Right lobe of liver (tissue), 6 donors: Measurements from ENCODE around the gene RTN4R. TPM values are rescaled to one million over a fixed set of nuclear protein-coding genes. Genes with fewer than 3 reads are reported as not detected.
A peak's percentile ranks its signal among the peaks of the same experiment; 100 is the strongest.

Experiments
- ATAC-seq, 4 donors: fragments of 200-7000 bp; cut with Tn5 transposase; one replicate each; pipeline ENCODE4 v1.9.1; 2020; ENCODE audit warnings: mild to moderate bottlenecking in 4 of 4, moderate library complexity in 4 of 4
- DNase-seq, 3 donors: peaks; one replicate each; pipeline ENCODE4 v3.0.0-alpha.2; 2020
- H3K27ac ChIP-seq, 3 donors: fragments of 200-600 bp; one replicate each; pipeline ENCODE4 v1.8.0; 2022
- H3K27me3 ChIP-seq, 2 donors: fragments of 200-600 bp; one replicate each; pipeline ENCODE4 v1.8.0; 2022
- H3K36me3 ChIP-seq, 4 donors: fragments of 200-600 bp; sonication (generic) in 1 of 4; one replicate each; pipeline versions ENCODE4 v1.5.1 to v1.8.0; 2017 to 2022; ENCODE audit warnings: control low read depth in 1 of 4
- H3K4me1 ChIP-seq, 4 donors: fragments of 200-600 bp; sonication (generic) in 1 of 4; one replicate each; pipeline versions ENCODE4 v1.5.1 to v1.8.0; 2017 to 2022; ENCODE audit warnings: control low read depth in 1 of 4
- H3K4me3 ChIP-seq, 3 donors: fragments of 200-600 bp; one replicate each; pipeline ENCODE4 v1.8.0; 2022
- H3K9me3 ChIP-seq, 4 donors: fragments of 200-600 bp; sonication (generic) in 1 of 4; one replicate each; pipeline versions ENCODE4 v1.5.1 to v1.8.0; 2017 to 2022; ENCODE audit warnings: control low read depth in 1 of 4
- POLR2A ChIP-seq: fragments of 450-650 bp; IDR thresholded peaks from one replicate; pipeline ENCODE4 v1.6.1; 2017; ENCODE audit warnings: antibody characterized with exemption, mild to moderate bottlenecking
- WGBS: methylation state at CpG from one replicate; pipeline ENCODE4 v1.1.6; 2018; ENCODE audit warnings: low coverage, low lambda C conversion rate; ENCODE audit not compliant: insufficient coverage; ENCODE audit errors: missing lambda C conversion rate; 5-methylcytosine and 5-hydroxymethylcytosine counted together
- intact Hi-C, 2 donors: fragments of 100-400 bp; cut with DNase I; formaldehyde crosslinking; loops; one replicate each; pipeline versions ENCODE4 v1.11.2 to v1.14.1; 2022
- total RNA-seq, 6 experiments: library from RNA; depleted of rRNA in 2 of 6; stranded (reverse); fragments of >200 nt in 2 of 6; fragmentation: NEBNext Ultra II Directional in 3 of 6; extraction: Animal tissue kit (Norgen Biotek cat#: 25700) in 3 of 6; gene quantifications; one replicate each; pipeline versions ENCODE4 v1.1.0 to v1.2.4, GENCODE V29; 2016 to 2023
- TF ChIP-seq, protein P1 (sequence below), 4 donors: fragments of 200-600 bp in 3 of 4; fragments of 450-650 bp in 1 of 4; IDR thresholded peaks; one replicate each; pipeline versions ENCODE4 v1.5.1 to v1.8.0; 2016 to 2022; ENCODE audit warnings: antibody characterized with exemption in 4 of 4, mild to moderate bottlenecking in 2 of 4
- donor health status: DM: no; HTN: yes; CAD: no.
- donor health status: DM: no; HTN: no; CAD: no.
- donor health status: DM: no; HTN: no; CAD: no.
- donor health status: DM: no; HTN: yes; CAD: no.
- donor health status: DM: no; HTN: yes; CAD: no.

RTN4R gene
- total RNA-seq, 6 experiments from 2014 or later = 3.0 to 12.4 (median 8.5) TPM

DNA sequence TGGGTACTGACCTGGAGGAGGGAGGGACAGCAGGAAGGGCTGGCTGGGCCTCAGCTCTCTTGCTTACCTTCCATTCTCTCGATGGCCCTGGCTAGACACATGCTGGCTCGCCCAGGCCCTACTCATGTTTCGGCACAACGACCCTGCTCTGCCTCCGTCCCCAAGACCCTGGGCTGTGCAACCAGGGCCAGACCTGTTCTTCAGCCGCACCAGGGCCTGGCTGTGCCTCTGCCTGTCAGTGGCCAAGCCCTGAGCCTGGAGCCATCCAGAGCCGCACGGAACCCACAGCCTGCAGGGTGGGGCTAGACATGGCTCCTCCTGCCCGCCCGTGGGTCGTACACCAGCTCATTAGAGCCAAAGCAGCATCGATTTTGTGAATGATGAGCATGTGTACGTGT is 47.5 kb downstream of the RTN4R start:
- ATAC-seq (no peak), DNase-seq (no peak)
- TF ChIP-seq, protein P1, sequence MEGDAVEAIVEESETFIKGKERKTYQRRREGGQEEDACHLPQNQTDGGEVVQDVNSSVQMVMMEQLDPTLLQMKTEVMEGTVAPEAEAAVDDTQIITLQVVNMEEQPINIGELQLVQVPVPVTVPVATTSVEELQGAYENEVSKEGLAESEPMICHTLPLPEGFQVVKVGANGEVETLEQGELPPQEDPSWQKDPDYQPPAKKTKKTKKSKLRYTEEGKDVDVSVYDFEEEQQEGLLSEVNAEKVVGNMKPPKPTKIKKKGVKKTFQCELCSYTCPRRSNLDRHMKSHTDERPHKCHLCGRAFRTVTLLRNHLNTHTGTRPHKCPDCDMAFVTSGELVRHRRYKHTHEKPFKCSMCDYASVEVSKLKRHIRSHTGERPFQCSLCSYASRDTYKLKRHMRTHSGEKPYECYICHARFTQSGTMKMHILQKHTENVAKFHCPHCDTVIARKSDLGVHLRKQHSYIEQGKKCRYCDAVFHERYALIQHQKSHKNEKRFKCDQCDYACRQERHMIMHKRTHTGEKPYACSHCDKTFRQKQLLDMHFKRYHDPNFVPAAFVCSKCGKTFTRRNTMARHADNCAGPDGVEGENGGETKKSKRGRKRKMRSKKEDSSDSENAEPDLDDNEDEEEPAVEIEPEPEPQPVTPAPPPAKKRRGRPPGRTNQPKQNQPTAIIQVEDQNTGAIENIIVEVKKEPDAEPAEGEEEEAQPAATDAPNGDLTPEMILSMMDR (IDR thresholded peaks at IDR 0.05) = no peak
- no peak for TF ChIP-seq POLR2A
- Histone ChIP-seq H3K4me3 (no peak overlapping the region), H3K27me3 (no peaks in the 10 kb centered on the region), H3K9me3 (no peaks in the 10 kb centered on the region), H3K27ac (peak overlapping the region in 2 of 3 donors; percentile 31 to 85), H3K4me1 (peaks cover 0 to 37% (median 14%) of the 10 kb centered on the region in 4 donors), H3K36me3 (no peaks in the 10 kb centered on the region)
- intact Hi-C loops = no loop called here
- 87% methylated on average over 3 of the region's 13 CpGs for WGBS

DNA sequence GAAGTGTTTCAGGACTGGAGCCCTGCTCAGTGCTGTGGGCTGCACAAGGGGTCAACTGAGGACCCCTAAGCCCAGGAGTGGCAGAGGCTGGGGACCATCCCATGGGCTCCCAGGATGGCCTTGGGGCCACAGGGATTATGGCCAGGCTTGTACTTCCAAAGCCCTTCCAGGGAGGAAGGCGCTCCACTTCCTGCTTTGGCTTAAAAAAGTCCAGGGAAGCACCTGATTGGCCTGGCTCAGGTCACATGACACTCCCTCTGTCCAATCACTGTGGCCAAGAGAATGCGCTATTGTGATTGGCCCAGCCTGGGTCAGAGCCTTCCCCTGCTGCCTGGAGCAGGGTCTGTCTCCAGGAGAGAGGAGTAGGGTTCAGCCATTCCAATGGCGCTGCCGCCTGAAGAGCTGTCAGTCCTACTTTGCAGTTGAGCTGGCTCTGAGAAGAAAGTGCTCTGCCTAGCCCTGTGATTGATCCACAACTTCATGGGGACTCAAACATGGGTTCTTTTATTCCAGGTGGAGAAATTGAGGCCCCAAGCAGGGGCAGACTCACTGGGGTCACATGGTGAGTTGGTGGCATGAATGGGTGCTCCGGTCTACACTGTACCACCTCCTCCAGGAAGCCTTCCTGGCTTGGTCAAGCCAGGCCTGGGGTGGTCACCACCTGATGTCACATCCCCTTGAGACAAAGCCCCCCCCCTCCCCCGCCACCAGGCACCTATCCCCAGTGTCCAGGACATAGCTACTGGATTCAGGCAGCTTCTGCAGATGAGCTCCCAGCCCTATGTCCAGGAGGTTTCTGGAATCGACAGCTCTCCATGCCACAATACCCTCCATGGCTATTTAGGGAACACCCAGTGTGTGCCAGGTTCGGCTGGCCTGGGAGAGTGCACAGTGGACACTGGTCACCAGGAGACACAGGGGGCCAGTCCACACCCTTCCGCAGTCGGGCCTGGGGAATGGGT is 48.2 kb downstream of the RTN4R start:
- Histone ChIP-seq H3K27ac (no peak overlapping the region), H3K36me3 (no peaks in the 10 kb centered on the region), H3K4me1 (peaks cover 0 to 37% (median 14%) of the 10 kb centered on the region in 4 donors), H3K4me3 (no peak overlapping the region), H3K9me3 (no peaks in the 10 kb centered on the region), H3K27me3 (no peaks in the 10 kb centered on the region)
- ATAC-seq (no peak), DNase-seq (no peak)
- intact Hi-C loops = no loop called here
- WGBS = 60% methylated on average over 1 of the region's 10 CpGs
- TF ChIP-seq, protein P1 (IDR thresholded peaks at IDR 0.05) = no peak
- no peak for TF ChIP-seq POLR2A

DNA sequence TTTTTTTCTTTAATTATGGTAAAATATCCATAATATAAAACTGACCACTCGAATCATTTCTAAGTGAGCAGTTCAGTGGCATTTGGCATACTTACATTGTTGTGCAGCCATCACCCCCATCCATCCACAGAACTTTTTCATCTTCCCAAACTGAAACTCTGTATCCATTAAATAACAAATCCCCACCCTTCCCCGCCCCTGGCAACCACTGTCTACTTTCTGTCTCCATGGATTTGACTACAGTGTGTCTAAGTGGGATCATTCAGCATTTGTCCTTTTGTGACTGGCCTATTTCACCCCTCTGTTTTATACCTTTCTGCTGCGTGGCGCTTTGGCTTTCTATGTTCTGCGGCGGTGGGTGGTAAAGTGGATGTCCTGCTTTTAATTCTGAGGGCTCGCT is 49.1 kb downstream of the RTN4R start:
- DNase-seq = no peak
- Histone ChIP-seq H3K27me3 (no peaks in the 10 kb centered on the region), H3K4me1 (peaks cover 0 to 37% (median 14%) of the 10 kb centered on the region in 4 donors), H3K36me3 (no peaks in the 10 kb centered on the region), H3K27ac (no peak overlapping the region), H3K4me3 (no peak overlapping the region), H3K9me3 (no peaks in the 10 kb centered on the region)
- intact Hi-C loops = no loop called here
- WGBS = 96% methylated on average over 6 of the region's 7 CpGs
- TF ChIP-seq, protein P1 (IDR thresholded peaks at IDR 0.05) = no peak
- no peak for TF ChIP-seq POLR2A
- ATAC-seq = no peak

DNA sequence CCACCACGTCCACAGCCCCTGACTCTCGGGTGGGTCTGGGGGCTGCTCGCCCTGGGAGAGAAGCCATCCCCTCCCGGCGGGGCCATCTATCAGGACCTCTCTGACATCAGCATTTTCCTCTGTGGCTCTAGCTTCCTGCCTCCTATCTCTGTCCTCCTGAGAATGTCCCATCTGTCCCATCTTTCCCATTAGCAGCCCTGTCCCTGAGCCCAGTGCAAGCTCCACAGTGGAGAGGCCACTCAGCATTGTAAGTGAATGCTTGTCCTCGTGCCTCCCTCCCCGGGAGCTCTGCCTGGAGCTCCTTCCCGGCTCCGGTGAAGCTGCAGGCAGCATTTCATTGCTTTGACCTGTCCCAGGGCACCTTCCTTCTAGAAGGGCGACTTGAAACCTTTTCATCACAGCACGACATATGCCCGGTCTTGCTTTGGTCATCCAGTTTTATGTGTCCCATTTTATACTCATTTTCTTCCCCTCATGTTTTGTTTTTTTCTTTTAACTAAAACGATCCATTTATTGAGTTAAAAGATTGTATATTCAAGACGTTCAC is 49.7 kb downstream of the RTN4R start:
- H3K9me3 ChIP-seq = no peaks in the 10 kb centered on the region
- DNase-seq (no peak), ATAC-seq (no peak)
- H3K4me3 ChIP-seq = no peak overlapping the region
- H3K27ac ChIP-seq = no peak overlapping the region
- no peaks in the 10 kb centered on the region for H3K27me3 ChIP-seq
- intact Hi-C loops = no loop called here
- WGBS = 76% methylated on average over 9 of the region's 14 CpGs
- peaks cover 0 to 36% (median 14%) of the 10 kb centered on the region in 4 donors for H3K4me1 ChIP-seq
- TF ChIP-seq, protein P1 (IDR thresholded peaks at IDR 0.05) = no peak
- TF ChIP-seq POLR2A = no peak
- H3K36me3 ChIP-seq = no peaks in the 10 kb centered on the region
